GM19035 (cell line): ENCODE data around the gene LRPAP1.

Experiments
- ATAC-seq: cut with Tn5 transposase; IDR thresholded peaks from one replicate; pipeline ENCODE4 v1.9.1; 2021; ENCODE audit not compliant: unreplicated experiment

The LRPAP1 gene

GRCh38 chr4:3486541-3487540 is 45.4 kb downstream of the LRPAP1 start:
- no peak for ATAC-seq

GRCh38 chr4:3485886-3486540 is 46.2 kb downstream of the LRPAP1 start:
- no peak for ATAC-seq

GRCh38 chr4:3485011-3485791 is 47.0 kb downstream of the LRPAP1 start:
- ATAC-seq, result no peak

GRCh38 chr4:3484057-3484973 is 47.9 kb downstream of the LRPAP1 start:
- no peak for ATAC-seq

GRCh38 chr4:3483471-3483921 is 48.7 kb downstream of the LRPAP1 start:
- no peak for ATAC-seq

GRCh38 chr4:3482707-3483106 is 49.5 kb downstream of the LRPAP1 start:
- no peak for ATAC-seq

GRCh38 chr4:3481783-3482393 is 50.3 kb downstream of the LRPAP1 start:
- no peak for ATAC-seq

GRCh38 chr4:3481113-3481531 is 51.1 kb downstream of the LRPAP1 start:
- ATAC-seq, result no peak

GRCh38 chr4:3480528-3481112 is 51.6 kb downstream of the LRPAP1 start:
- no peak for ATAC-seq

- ATAC-seq, result no peak
These were observed 52.7 kb downstream of the LRPAP1 start for GRCh38 chr4:3479358-3480101.

GRCh38 chr4:3478446-3479357 is 53.5 kb downstream of the LRPAP1 start:
- ATAC-seq, result no peak

- ATAC-seq, result no peak
These were observed 54.3 kb downstream of the LRPAP1 start for GRCh38 chr4:3477750-3478430.

- no peak for ATAC-seq
These were observed 55.1 kb downstream of the LRPAP1 start for GRCh38 chr4:3476936-3477749.

- ATAC-seq, result no peak
These were observed 55.9 kb downstream of the LRPAP1 start for GRCh38 chr4:3476341-3476747.

GRCh38 chr4:3475713-3476260 is 56.4 kb downstream of the LRPAP1 start:
- no peak for ATAC-seq
